DMS 273 treated with DMSO at 0.1 percent for 48 hours (cell line): ENCODE measurements around the gene TSPAN5.
A peak's percentile ranks its signal among the peaks of the same experiment; 100 is the strongest.

Source experiments
- DNase-seq: peaks from one replicate; lab custom pipeline; 2025; lab: John Stamatoyannopoulos, UW

TSPAN5 gene

DNA sequence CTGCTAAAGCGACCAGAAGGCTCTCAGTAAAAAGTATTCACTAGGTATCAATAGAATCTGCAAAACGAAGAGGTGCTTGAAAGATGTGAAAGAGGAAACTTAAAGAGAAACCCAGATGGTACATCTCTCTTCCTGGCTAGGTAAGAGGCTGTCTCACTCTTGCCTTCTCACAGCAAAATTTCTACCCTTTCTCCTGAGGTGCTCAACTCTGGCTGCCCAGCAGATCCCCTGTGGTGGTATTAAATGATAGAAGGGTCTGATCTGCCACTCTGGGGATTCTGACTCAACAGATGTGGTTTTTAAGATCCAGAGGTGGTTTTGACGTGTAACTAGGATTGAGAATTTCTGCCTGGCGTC lies 14.9 kb upstream of the TSPAN5 start:
- no peak for DNase-seq

DNA sequence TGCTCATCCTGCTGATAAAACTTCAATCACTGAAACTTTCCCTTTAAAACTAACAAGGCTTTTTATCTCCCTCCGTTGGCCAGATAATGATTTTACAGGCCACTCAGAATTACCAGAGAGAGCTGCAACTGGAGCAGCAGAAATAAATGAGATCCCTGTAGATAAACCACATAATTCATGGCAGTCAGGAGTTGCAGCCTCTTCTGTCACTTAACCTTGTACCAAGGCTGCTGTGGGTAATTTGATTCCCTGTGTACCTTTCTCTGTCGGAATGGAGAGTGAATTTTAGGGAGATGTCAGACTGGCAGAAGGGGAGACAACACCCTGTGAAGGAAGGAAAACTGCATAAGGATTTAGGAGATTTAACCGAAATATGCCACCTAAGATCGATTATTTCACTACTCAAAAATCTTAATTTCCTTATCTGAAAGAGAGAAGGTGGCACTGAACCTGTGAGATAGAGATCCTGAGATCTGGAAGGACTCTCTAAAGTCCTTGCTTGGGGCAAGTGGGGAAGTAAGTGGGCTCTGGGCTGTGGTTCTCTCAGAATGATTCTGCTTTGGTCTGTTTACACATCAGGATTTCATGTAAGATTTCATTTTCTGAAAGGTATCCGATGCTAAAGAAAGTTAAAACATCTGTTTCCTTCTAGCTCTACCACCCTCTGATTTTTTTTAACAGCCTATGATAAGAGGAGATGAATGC lies 14.3 kb upstream of the TSPAN5 start:
- DNase-seq: no peak

DNA sequence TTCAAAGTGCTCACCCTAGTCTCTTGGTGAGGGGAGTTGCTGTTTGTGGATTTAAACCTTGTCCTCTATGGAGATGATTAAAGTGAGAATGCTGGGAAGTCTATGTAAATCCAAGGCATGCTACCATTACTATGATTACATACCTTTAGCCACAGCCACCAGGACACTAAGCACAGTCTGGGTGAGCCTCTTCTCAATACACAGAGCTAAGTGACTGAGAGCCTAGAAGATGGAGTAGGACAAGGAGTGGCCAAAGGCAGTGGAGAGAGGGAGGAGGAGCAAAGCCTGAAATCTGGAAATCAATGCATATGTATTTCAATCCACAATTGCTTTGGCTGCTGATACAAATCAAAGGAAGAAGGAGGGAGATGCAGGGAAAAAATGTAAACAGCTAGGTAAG lies 12.7 kb upstream of the TSPAN5 start:
- no peak for DNase-seq

DNA sequence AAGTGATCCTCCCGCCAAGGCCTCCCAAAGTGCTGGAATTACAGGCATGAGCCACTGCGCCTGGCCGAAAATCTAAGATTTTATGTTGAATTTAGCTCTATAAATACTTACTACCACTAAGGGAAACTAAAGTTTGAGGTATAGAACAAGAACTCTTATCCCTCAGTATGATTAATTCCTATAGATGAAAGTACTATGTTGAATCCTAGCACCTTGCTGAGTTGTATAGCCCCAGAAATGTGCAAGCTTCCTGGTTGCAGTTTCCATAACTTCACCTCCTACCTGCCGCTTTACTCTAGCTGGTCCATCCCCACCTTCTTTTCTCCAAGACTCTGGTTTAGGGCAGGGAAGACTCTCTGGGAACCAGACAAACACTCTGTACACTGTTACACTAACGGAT lies 11.8 kb upstream of the TSPAN5 start:
- no peak for DNase-seq

DNA sequence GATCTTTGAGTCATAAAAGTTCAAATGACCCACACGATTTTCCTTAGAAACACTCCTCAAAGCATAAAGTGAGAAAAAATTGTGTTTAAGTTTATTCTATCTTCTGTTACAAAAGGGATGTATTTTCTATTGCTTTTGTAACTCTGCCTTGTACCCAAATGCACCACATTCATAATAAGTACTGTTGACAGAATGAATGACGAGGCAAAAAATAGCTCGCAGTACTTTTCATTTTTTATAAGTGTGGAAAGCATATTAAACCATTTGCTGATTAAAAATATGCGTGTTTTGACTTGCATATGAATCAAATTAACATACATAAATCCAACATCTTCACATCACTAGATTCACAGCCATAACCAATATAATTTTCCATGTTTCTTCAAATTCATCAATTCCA lies 11.2 kb upstream of the TSPAN5 start:
- no peak for DNase-seq

DNA sequence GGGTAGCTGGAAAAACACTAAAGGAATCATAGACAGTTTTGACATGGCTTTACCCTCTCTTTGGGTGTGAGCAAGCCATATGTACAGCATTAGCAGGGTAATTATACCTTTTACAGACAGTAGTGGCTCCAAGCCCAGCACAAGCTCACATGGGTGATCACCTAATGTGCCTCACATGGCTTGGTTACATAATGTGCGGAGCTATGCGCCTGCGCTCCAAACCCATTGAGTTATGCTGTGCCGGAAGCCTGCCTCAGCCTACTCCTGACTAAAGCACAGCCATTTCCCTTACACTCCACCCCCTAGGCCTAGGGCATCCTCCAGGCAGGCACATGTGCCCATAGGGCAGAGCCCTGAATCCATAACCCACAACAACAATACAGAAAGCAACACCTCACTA lies 6.5 kb upstream of the TSPAN5 start:
- DNase-seq: no peak

DNA sequence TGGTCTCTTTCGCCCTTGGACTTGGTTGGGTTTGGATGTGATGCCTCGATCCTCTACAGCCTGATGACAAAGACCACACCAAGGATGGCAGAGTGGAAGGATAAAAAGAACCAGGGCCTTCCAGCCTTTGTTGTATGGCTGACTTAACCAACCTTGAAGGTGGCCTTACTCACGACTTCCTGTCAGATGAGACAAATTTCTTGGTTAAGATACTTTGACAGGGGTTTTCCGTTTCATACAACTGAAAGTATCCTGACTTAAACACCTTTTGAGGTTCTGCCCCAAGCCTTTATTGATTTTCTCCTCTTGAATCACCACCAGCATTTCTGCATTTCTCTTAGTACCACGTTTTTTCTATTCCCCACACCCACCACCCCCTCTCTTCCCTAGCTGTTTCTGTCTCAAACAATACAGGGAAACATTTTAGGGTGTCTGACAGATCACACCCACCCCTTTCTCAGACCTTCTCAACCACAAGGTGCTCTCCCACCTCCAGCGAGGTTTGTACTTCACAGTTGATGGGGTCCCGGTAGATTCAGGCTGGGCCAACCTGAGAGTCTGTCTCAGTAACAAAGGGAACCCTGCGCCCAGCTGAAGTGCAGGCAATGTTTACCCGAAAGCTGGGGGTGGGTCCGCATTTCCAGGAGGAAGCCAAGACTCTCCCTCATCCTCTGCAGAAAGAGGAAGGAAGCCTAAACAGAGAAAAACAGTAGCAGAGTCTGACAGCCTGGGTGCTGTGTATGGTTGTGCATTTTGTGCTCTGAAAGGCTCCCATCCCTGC lies 5.0 kb upstream of the TSPAN5 start:
- DNase-seq: no peak

DNA sequence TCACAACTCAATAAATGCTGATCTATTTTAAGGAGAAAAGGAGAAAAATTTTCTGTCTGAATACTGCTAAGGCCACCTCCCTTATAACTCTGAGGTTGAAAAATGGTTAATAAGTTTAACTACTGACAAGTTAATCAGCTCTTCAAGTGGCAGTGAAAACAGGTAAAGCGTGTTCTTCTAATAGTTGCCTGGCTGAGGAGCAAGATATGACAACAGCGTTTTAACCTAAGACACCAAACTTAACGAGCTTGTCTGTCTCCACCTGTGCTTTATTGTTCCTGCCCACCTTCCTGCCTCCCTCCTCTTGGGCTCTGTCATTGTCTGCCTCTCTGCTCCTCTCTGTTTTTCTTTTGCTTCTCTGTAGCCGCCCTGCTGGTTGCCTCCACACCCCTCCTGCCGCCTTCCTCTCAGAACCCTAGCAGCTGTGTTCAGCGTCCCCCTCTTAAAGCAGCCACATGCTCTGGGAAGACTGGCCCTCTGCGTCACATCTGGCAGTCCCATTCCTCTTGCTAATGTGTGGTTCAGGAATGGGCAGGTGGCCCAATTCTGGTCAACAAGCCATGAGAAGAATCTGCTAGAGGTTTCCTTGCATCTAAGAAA lies 4.3 kb upstream of the TSPAN5 start:
- peak; percentile 37 for DNase-seq

DNA sequence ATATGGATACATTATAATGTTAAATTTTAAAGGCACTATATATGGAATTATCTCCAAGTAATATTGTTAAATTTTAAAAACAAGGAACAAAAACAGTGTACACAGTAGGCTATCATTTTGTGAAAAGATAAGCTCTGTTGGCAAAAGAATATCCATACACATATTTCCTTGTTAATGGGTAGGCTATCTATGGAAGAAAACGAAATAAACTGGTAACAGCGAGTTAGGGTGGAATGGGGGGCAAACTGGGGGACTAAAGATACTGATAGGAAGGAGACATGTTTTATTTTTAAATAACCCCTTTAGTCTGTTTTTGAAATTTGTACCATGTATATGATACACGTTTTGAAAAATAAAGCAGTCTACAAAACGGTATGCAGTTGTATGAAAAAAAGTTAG lies 3.6 kb upstream of the TSPAN5 start:
- DNase-seq: no peak

DNA sequence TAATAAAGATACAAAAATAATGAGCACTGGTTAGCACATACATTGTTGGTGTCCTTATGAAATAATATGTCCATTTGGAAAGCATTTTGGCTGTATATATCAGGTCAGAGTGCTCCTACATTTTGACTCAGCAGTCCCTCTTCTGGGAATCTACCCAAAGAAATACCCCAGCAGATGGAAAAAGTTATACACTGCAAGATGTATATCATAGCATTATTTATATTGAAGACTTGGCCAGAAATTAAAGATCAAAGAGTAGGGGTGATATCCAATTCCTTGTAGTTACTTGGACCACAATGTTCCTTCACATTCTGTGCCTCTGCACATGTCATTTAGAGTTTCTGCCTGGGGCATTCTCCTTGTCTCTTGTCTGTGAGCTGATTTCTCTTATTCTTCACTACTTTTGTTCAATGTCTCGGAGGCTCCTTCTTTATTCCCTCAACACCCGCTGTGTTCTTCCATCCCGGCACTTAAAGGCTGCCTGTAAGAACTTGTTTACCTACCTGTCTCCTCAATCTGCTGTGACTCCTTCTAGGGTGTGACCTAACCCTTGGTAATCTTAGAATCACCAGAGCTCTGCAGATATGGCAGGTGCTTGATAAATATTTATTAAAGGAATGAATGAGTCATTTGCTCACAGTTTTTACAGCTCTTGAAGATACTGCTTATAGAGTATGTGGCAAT lies 3.1 kb upstream of the TSPAN5 start:
- DNase-seq: peak; percentile 67

DNA sequence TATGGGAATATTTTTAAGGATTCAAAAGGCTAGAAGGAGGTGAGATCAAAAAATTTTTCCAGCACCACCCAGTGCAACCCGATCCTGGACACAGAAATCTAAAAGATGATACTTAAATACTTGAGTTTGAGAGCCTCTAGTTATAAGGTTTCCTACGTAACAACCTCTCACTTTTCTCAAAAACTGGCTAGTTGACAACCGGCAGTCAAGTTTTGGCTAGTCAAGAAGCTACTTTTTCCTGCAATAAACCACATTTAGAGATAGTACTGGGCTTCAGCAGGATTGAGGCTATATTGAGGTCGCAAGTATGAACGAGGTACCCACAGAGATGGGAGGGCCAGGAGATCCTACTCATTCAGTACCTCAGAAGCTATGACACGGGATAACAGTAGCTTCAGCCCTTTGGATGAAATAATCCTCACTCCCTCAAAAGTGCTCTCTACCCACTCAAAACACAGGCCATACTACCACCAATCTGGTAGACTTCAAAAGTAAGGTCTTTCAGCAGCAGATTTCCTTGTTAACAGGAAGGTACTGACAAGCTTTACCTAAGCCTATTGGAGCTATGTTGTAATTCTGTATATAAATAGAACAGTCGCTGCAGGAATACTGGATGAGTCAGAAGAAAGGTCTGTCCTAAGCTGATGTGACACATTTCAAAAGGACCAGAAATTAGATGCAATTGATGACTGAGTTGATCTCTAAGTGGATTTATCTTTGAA lies 1.5 kb upstream of the TSPAN5 start:
- DNase-seq: no peak

DNA sequence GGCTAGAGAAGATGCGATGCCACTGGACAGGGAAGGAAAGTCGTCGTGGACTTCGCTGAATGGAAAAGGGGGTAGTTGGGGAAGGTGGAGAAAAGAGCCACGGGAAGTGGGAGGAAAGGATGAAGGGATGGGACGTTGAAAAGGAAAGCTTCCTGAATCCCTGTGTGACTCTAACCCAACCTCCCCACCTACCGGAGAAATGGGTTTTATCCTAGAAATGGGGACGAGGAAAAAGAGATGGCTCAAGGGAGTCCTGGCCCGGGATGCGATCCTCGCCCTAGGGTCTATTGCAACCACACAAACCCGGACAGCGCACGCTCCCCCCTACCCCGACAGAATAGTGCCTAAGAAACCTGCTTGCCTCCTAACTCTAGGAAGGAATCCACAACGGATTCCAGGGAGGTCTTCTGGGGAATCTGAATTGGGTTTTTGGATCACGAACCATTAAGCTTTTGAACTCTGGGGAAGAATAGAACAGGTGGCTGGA lies 738 bp upstream of the TSPAN5 start:
- DNase-seq: no peak

DNA sequence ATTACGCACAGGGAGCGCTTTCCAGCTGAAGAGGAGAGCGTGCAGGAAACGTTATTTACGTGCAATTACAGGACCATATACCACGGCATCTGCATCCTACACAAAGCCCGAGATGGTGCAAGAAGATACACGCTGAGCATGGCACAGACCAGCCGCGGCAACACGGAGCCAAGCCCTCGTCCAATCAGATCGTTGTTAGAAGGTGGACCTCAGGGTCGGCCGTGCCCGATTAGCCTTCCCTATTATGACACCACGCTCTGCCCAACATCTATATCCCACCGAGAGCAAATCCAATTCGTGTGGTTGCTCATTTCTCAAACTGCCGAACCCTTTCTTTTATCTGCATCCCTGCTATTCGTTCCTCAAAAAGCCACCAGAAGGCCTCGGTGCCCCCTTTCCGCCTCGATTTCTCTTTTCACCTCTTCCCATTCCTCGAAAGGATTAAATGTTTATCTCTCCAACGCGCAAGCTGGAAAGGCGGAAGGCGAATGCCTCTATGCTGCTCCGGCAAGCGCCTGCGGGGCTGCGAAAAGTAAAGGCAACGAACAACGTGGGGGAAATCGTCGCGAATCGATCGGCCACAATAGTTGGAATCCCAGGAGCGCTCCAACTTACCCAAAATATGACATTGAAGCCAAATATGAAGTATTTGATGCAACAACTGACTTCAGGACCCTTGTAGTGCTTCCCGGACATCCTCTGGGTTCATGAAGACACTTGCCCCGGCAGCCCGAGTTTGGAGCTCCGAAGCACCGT lies 702 bp downstream of the TSPAN5 start:
- peak; percentile 46 for DNase-seq

DNA sequence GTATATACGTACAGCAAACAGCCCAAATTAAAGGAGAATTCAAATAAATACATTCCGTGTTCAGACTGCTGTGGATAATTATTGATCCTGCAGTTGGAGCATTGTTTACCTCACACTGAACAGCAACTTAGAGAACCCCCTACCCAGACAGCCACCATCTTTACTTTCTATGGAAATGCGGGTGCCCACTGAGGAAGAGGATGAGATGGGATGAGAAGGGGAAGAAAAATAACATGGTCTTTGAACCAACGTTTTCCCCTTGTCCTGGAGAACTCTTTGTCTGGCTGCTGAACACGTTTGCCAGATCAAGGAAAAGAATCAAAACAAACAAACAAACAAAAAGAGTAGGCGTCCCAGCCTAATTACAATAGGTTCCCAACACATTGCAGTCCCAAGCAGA lies 1.5 kb downstream of the TSPAN5 start:
- no peak for DNase-seq

DNA sequence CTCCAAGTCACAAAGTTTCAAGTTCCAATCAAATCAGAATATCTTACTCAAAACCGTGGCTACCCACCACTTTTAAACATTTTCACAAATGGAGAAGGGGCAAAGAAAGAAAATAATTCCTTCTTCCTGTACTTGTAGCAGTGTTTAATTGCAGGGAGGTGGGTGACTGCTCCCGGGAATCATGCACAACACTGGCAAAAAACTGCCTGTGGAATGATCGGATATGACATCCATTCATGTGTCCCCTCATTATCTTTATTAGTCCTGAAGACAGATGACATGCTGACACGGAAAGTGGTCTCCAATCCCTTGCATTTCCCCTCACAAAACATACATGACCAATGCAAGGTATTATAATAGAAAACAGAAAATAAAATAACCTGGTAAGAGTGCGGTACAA lies 2.0 kb downstream of the TSPAN5 start:
- no peak for DNase-seq

DNA sequence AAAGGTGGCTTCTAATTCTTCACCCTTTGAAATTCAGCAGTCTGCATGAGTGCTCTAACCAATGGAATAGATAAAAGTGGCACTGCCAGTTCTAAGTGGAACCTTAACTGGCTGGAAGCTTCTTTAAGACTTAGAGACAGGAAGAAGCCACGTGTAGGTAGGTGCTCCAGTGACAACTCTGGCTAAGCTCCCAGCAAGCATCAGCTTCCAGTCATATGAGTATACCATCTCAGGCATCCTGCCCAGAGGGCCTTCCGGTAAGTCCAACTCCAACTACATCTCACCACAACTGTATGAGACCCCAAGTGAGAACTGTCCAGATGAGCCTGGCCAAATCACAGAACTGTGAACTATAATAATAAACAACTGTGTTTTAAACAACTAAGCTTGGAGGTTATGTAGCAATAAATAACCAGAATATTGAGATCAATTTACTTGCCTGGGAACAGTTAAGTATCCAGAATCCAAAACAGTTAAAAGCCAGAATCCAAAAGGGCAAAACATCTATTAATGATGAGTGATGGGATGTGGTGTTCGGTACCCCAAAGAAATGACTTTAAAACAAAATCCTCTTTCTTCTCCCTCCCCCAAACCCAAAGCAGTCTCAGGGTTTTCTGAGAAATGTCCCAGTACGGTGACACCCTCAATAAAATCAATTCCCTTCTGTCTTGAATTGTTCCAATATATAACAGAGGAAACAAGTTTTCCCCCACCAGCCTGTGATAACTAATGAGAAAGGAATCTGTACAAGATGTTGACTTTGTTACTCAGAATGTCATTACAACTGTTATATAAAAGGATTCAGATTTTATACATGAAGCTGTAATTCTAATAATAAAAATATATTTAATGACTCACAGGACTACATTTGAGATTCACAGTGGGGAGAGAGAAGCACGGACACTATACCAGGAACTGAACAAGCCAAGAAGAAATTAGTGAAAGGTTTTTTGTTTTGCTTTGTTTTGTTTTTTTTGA lies 4.2 kb downstream of the TSPAN5 start:
- no peak for DNase-seq

DNA sequence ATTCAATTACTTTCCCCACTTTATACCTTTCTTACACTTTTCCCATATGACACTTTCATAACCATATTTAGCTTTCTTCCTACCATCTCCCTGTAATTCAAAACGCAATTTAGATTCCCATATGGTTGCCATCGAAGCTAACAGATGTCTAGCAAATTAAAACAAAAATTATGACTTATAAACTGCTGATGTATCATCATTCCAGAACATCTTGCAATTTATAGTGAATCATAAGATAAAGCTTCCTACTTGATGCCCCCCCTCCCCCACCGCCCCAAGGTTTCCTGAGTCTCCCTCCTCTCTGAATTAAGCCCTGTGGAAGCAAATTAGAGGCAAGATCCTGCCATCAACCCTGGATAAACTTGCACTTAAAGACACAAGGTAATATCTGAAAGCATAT lies 5.4 kb downstream of the TSPAN5 start:
- DNase-seq: no peak

DNA sequence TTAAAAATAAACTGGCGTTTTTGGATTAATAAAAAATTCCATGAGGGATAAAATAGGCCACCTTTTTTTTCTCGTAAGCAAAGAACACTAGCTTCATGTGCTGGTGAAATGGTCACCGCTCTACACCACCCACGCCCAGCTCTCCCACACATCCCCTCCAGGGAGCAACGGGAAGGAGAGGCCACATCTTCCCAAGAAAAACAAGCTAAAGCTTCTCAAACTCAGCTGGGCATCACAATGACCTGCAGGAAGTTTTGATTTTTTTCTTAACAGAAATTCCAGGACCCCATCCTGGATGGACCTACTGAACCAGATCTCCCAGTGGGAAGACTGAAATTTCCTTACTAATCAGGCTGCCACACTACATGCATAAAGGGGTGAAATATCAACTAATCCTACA lies 9.8 kb downstream of the TSPAN5 start:
- no peak for DNase-seq

DNA sequence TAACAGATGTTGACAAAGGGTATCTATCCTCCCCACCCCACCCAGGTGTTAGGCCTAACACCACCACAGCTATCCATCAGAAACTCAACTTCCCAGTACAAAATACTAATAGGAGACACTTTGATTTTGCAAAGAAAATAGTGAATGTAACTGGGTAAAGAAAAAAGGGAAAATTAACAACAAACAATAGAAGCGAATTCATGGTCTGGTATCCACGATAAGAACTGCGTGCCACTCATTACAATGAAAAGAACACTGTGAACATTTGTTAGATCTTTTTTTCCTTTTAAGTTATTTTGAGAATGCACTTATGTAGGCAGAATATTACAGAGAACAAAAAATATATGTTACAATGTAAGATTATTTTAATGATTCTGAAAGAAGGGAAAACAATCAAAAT lies 12.0 kb downstream of the TSPAN5 start:
- DNase-seq: no peak

DNA sequence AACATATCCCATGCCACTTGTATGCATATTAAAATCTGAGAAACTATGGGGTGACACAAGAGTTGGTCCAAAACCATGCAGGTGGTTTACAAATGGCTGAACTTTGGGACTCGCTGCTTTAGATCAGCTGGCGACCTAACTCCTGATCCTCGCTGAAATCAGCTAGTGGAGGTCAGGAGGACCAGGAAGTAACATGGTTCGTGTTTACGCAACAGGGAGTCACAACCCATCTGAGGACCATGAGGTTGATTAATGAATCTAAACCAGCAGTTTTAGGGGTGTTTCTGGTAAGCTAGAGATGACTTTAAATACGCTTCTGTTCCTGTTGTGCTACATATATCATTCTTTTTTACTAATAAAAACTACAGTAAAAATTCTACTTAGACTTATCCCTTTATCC lies 12.9 kb downstream of the TSPAN5 start:
- no peak for DNase-seq
